Choroid plexus epithelial cell (primary cell): ENCODE data around the gene SRGAP1.

Experiments
- DNase-seq: peaks from one replicate; pipeline ENCODE4 v3.0.0-alpha.2; 2010; ENCODE audit warnings: low read depth
- H3K4me3 ChIP-seq: 2 replicates; pipeline ENCODE4 v1.5.1; 2011; ENCODE audit warnings: low read depth, mild to moderate bottlenecking, control low read depth, low read length, moderate library complexity
- TF ChIP-seq, protein P1 (sequence below): conservative IDR thresholded peaks from 2 replicates; pipeline ENCODE4 v1.5.1; 2011; ENCODE audit warnings: low read depth, mild to moderate bottlenecking, control low read depth, inconsistent platforms, low read length, moderate library complexity

The SRGAP1 gene

DNA sequence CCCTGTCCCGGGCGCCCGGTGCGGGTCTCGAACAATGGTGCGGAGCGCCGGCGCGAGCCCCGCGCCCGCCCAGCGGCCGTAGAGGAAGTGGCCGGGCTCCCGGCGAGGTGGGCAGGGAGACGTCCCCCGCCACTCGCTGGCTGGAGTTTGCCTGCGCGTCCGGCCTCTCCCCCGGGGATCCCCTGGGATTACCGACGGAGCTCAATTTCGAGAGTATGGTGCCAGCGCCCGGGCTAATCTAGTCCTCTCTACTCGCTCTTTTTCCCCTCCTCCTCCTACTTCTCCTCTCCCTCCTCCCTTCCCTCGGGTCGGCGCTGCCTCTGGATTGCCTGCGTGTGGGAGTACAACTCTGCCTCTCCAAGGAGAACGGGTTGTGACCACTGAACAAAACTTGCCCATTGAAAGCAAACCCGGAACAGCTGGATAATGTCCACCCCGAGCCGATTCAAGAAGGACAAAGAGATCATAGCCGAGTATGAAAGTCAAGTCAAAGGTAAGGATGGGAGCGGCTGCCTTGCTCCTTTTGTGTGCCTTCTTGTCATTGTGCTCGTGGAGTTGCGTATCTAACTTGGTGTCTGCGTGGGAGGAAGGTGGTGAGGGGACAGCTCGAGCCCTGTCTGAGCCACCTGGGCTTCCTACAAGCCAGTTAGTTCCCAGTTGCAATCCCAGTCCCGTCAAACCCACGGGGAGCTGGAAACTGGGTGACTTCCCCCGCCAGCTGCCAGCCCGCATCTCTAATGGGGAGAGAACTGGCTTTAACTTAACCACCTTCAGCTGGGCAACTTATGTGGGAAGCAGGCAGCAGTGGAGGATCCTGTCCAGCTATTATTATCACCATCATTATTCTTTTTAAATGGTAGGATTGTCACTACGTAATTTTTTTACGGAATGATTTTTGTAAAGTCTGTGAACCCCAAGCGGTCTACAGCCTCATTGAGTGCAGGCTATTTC is at the start of gene SRGAP1:
Gene SRGAP1 (plus strand): TSS at position 310 of the 951 bp plus-strand sequence. CDS start 117 bp downstream, at position 427.
- peak; percentile 86 for DNase-seq
- TF ChIP-seq, protein P1, sequence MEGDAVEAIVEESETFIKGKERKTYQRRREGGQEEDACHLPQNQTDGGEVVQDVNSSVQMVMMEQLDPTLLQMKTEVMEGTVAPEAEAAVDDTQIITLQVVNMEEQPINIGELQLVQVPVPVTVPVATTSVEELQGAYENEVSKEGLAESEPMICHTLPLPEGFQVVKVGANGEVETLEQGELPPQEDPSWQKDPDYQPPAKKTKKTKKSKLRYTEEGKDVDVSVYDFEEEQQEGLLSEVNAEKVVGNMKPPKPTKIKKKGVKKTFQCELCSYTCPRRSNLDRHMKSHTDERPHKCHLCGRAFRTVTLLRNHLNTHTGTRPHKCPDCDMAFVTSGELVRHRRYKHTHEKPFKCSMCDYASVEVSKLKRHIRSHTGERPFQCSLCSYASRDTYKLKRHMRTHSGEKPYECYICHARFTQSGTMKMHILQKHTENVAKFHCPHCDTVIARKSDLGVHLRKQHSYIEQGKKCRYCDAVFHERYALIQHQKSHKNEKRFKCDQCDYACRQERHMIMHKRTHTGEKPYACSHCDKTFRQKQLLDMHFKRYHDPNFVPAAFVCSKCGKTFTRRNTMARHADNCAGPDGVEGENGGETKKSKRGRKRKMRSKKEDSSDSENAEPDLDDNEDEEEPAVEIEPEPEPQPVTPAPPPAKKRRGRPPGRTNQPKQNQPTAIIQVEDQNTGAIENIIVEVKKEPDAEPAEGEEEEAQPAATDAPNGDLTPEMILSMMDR, result peak; percentile 56
- peak within 1 kb of the TSS; percentile 95 for H3K4me3 ChIP-seq

DNA sequence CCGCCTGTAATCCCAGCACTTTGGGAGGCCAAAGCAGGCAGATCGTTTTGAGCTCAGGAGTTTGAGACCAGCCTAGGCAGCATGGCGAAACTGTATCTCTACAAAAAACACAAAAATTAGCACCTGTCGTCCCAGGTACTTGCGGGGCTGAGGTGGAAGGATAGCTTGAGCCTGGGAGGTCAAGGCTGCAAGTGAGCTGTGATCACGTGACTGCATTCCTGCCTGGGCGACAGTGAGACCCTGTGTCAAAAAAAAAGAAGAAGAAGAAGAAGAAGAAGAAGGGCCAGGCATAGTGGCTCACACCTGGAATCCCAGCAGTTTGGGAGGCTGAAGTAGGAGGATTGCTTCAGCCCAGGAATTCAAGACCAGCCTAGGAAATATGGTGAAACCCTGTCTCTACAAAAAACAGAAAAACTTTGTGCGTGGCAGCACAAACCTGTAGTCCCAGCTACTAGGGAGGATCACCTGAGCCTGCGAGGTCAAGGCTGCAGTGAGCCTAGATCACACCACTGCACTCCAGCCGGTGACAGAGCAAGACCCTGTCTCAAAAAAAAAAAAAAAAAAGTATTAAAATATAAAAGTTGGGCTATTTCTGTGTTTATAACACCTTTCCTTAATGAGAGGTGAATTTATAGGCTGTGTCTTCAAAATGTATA is 49.3 kb upstream of the SRGAP1 start:
- TF ChIP-seq, protein P1, result no peak
- DNase-seq, result no peak
- no peak overlapping the region for H3K4me3 ChIP-seq

DNA sequence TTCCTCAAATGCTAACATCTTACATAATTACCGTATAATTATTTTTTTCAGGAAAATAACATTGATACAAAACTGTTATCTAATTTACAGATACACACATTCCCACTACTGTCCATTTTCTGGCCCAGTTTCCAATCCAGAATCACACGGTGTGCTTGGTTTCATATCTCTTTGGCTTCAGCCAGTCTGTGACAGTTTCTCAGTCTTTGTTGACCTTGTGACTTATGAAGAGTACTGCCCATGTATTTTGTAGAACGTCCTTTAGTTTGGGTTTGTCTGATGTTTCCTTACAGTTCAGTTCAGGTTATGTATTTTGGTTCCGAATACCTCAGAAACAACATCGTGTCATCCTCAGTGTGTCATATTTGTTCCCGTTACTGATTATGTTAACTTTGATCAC is 48.6 kb upstream of the SRGAP1 start:
- no peak overlapping the region for H3K4me3 ChIP-seq
- TF ChIP-seq, protein P1, result no peak
- no peak for DNase-seq

DNA sequence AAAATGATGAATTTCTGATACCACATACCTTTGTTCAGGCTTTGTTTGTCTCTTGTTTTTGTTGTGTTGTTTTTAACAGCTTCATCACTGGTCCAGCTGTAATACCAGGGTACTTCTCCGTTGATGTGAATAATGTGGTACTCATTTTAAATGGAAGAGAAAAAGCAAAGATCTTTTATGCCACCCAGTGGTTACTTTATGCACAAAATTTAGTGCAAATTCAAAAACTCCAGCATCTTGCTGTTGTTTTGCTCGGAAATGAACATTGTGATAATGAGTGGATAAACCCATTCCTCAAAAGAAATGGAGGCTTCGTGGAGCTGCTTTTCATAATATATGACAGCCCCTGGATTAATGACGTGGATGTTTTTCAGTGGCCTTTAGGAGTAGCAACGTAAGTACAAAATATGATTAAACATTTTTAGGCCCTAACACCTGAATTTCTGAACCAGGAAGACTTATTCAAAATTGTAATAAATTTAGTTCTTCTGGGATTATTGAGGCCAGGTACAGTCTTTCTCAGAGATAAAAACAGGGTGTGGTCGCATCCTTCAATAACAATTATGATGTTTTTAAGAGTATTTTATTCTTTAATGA is 42.4 kb upstream of the SRGAP1 start:
- DNase-seq, result peak; percentile 59
- no peak overlapping the region for H3K4me3 ChIP-seq
- TF ChIP-seq, protein P1, result peak; percentile 54

DNA sequence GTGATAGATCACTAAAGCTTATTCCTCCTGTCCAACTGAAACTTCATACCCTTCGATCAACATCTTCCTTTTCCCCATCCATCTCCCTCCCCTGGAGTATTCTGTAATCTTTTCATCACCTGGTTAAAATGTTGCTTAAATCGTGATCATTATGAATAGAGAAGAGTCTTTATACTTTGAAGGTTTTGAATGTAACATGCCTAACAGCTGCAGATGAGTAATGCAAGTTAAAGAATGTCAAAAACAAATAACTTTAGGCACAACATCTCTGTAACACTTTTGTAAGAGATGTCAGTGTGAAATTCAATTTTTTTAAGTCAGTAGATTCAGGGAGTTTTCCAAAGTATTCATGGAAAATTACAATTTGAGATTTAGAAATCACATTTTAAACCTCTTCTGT is 39.8 kb upstream of the SRGAP1 start:
- TF ChIP-seq, protein P1, result no peak
- no peak overlapping the region for H3K4me3 ChIP-seq
- DNase-seq, result peak; percentile 66

DNA sequence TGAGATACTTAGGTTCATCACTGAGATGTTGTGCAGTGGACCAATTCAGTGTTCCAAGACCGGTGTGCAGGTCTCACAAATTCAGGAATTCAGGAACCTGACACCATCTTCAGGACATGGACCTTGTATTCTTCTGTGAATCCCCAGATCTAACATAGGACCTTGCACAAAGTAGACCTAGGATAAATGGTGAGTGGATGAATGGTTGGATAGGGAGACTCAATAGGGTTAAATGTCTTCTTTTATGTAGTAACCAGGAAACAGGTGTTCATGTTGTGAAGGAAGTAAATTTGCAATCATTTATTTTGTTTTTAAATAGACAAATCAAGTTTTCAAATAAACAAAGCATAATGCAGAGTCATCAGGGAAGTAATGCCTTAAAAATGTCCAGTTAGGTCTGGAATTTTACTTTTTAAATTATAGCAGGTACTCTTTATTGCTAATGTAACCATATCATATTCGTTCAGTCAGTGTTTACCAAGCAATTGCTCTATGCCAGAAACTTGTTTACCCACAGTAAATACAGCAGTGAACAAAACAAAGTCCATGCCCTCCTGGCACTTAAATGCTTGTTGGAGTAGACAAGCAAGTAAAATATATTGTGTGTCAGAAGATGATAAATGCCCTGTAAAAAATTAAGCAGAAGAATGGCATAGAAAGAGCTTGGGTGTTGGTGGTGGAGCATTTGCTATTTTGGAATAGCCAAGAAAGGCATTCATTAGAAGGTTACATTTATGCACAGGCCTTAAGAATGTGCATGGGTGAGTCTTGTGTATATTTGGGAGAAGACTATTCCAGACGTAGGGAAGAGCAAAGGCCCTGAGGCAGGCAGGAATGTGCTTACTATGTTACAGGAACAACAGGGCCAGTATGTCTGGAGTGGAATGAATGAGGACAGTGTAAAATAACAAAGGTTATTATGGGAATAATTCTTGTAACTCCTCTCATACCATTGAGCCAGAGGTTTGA is 38.5 kb upstream of the SRGAP1 start:
- H3K4me3 ChIP-seq, result no peak overlapping the region
- no peak for DNase-seq
- TF ChIP-seq, protein P1, result no peak
